Endodermal cell (in vitro differentiated cells): ENCODE data around the gene CYTH3. TPM values are rescaled to one million over a fixed set of nuclear protein-coding genes. Genes with fewer than 3 reads are reported as not detected.
"Not testable (repeated sequence)": the region's sequence is repeated elsewhere in the genome, so short reads cannot be mapped to it uniquely, and the experiment has no call there.

Experiments
- DNase-seq: peaks from one replicate; pipeline ENCODE4 v3.0.0-alpha.2; 2017
- H3K27ac ChIP-seq: 2 replicates; pipeline ENCODE4 v1.5.1; 2013; ENCODE audit warnings: mild to moderate bottlenecking, low read depth, low read length, moderate library complexity
- H3K27me3 ChIP-seq: 2 replicates; pipeline ENCODE4 v1.6.1; 2013; ENCODE audit warnings: mild to moderate bottlenecking, low read length, moderate library complexity; ENCODE audit not compliant: insufficient read depth, control insufficient read depth, poor library complexity, severe bottlenecking
- H3K36me3 ChIP-seq: 2 replicates; pipeline ENCODE4 v1.7.0; 2013; ENCODE audit warnings: mild to moderate bottlenecking, low read length, moderate library complexity; ENCODE audit not compliant: control insufficient read depth, insufficient read depth
- H3K4me1 ChIP-seq: one replicate; pipeline ENCODE4 v1.7.0; 2013; ENCODE audit warnings: low read length; ENCODE audit not compliant: control insufficient read depth, insufficient read depth
- H3K4me3 ChIP-seq: 2 replicates; pipeline ENCODE4 v1.5.1; 2013; ENCODE audit warnings: mild to moderate bottlenecking, low read length, moderate library complexity
- H3K9ac ChIP-seq: 2 replicates; pipeline ENCODE4 v1.6.1; 2013; ENCODE audit warnings: mild to moderate bottlenecking, low read length, moderate library complexity; ENCODE audit not compliant: poor library complexity, severe bottlenecking; ENCODE audit errors: extremely low read depth
- H3K9me3 ChIP-seq: 2 replicates; pipeline ENCODE4 v1.6.1; 2013; ENCODE audit warnings: mild to moderate bottlenecking, low read length, moderate library complexity; ENCODE audit not compliant: control insufficient read depth
- H3K27ac Mint-ChIP-seq: 2 replicates; pipeline ENCODE4 v1.8.0; 2020; ENCODE audit warnings: mixed read lengths
- H3K27me3 Mint-ChIP-seq: 2 replicates; pipeline ENCODE4 v1.8.0; 2021; ENCODE audit warnings: mild to moderate bottlenecking, mixed read lengths; ENCODE audit not compliant: insufficient read depth
- H3K36me3 Mint-ChIP-seq: 2 replicates; pipeline ENCODE4 v1.8.0; 2020; ENCODE audit warnings: low read depth, mixed read lengths
- H3K4me1 Mint-ChIP-seq: 2 replicates; pipeline ENCODE4 v1.8.0; 2020; ENCODE audit warnings: mixed read lengths
- H3K4me3 Mint-ChIP-seq: 2 replicates; pipeline ENCODE4 v1.8.0; 2020; ENCODE audit warnings: mild to moderate bottlenecking, moderate library complexity, mixed read lengths
- H3K9me3 Mint-ChIP-seq: 2 replicates; pipeline ENCODE4 v1.8.0; 2020; ENCODE audit warnings: mild to moderate bottlenecking, mixed read lengths
- WGBS, 2 experiments: methylation state at CpG; one replicate each; pipeline versions ENCODE4 v1.1.5 to v1.1.7; 2013; ENCODE audit warnings: missing lambda C conversion rate in 2 of 2, mixed read lengths in 1 of 2; ENCODE audit not compliant: insufficient coverage in 1 of 2, insufficient read length in 1 of 2; 5-methylcytosine and 5-hydroxymethylcytosine counted together
- total RNA-seq, 2 donors: library from RNA; stranded (reverse); fragmentation: NEBNext Ultra II Directional in 1 of 2; extraction: Animal tissue kit (Norgen Biotek cat#: 25700) in 1 of 2; gene quantifications; 2 replicates in 1 of 2; 3 replicates in 1 of 2; pipeline ENCODE4 v1.2.1, GENCODE V29; 2021
- TF ChIP-seq, protein P1 (sequence below): fragments of 200-600 bp; sonication (generic); conservative IDR thresholded peaks from 2 replicates; pipeline ENCODE4 v1.5.0; 2021; ENCODE audit warnings: antibody characterized with exemption, mild to moderate bottlenecking

CYTH3 gene
- total RNA-seq, 2 donors from 2014 or later = 10.6 to 10.8 TPM

GRCh38 chr7:6228361-6229229 is 43.8 kb downstream of the CYTH3 start:
- Mint-ChIP-seq H3K4me1 (peaks cover 19% of the 10 kb centered on the region), H3K27me3 (no peaks in the 10 kb centered on the region), H3K27ac (peak overlapping the region; percentile 58), H3K4me3 (no peak overlapping the region), H3K36me3 (no peaks in the 10 kb centered on the region), H3K9me3 (peaks cover 7% of the 10 kb centered on the region)
- 62 to 88% methylated on average over 3 to 9 of the region's 9 CpGs for WGBS, 2 experiments
- no peak overlapping the region for H3K4me3 ChIP-seq
- no peak overlapping the region for H3K9ac ChIP-seq
- H3K27me3 ChIP-seq = no peaks in the 10 kb centered on the region
- no peaks in the 10 kb centered on the region for H3K9me3 ChIP-seq
- H3K36me3 ChIP-seq = no peaks in the 10 kb centered on the region
- peak overlapping the region; percentile 87 for H3K27ac ChIP-seq
- H3K4me1 ChIP-seq = no peaks in the 10 kb centered on the region
- TF ChIP-seq, protein P1, sequence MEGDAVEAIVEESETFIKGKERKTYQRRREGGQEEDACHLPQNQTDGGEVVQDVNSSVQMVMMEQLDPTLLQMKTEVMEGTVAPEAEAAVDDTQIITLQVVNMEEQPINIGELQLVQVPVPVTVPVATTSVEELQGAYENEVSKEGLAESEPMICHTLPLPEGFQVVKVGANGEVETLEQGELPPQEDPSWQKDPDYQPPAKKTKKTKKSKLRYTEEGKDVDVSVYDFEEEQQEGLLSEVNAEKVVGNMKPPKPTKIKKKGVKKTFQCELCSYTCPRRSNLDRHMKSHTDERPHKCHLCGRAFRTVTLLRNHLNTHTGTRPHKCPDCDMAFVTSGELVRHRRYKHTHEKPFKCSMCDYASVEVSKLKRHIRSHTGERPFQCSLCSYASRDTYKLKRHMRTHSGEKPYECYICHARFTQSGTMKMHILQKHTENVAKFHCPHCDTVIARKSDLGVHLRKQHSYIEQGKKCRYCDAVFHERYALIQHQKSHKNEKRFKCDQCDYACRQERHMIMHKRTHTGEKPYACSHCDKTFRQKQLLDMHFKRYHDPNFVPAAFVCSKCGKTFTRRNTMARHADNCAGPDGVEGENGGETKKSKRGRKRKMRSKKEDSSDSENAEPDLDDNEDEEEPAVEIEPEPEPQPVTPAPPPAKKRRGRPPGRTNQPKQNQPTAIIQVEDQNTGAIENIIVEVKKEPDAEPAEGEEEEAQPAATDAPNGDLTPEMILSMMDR = no peak
- DNase-seq = no peak

GRCh38 chr7:6227294-6227846 is 45.1 kb downstream of the CYTH3 start:
- no peaks in the 10 kb centered on the region for H3K27me3 Mint-ChIP-seq
- no peaks in the 10 kb centered on the region for H3K9me3 ChIP-seq
- no peak overlapping the region for H3K4me3 ChIP-seq
- H3K4me3 Mint-ChIP-seq = no peak overlapping the region
- 88 to 100% methylated on average over 3 to 5 of the region's 5 CpGs for WGBS, 2 experiments
- H3K36me3 Mint-ChIP-seq = no peaks in the 10 kb centered on the region
- peaks cover 13% of the 10 kb centered on the region for H3K9me3 Mint-ChIP-seq
- H3K27ac ChIP-seq = peak overlapping the region; percentile 16
- TF ChIP-seq, protein P1 = no peak
- peaks cover 19% of the 10 kb centered on the region for H3K4me1 Mint-ChIP-seq
- no peak for DNase-seq
- no peaks in the 10 kb centered on the region for H3K27me3 ChIP-seq
- no peaks in the 10 kb centered on the region for H3K4me1 ChIP-seq
- H3K9ac ChIP-seq = no peak overlapping the region
- H3K36me3 ChIP-seq = no peaks in the 10 kb centered on the region
- peak overlapping the region; percentile 58 for H3K27ac Mint-ChIP-seq

- H3K27ac ChIP-seq = no peak overlapping the region
Measured at GRCh38 chr7:6226194-6226799, 46.1 kb downstream of the CYTH3 start.

DNA sequence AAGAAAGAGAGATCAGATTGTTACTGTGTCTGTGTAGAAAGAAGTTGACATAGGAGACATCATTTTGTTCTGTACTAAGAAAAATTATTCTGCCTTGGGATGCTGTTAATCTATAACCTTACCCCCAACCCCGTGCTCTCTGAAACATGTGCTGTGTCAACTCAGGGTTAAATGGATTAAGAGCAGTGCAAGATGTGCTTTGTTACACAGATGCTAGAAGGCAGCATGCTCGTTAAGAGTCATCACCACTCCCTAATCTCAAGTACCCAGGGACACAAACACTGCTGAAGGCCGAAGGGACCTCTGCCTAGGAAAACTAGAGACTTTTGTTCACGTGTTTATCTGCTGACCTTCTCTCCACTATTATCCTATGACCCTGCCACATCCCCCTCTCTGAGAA is 49.0 kb downstream of the CYTH3 start:
- not testable (repeated sequence) for H3K27ac ChIP-seq, H3K4me3 Mint-ChIP-seq, H3K27ac Mint-ChIP-seq, H3K4me3 ChIP-seq, H3K4me1 Mint-ChIP-seq, H3K36me3 Mint-ChIP-seq, H3K9ac ChIP-seq, DNase-seq, H3K27me3 ChIP-seq, H3K4me1 ChIP-seq, H3K36me3 ChIP-seq, H3K27me3 Mint-ChIP-seq
- WGBS, 2 experiments = 90% methylated on average over 4 of the region's 4 CpGs; no CpG with 5 or more reads in 1 of the 2 experiments
- H3K9me3 Mint-ChIP-seq = peaks cover 37% of the 10 kb centered on the region
- peaks cover 15% of the 10 kb centered on the region for H3K9me3 ChIP-seq

More at GRCh38 chr7:6226194-6226799, 46.1 kb downstream of the CYTH3 start:
- H3K4me1 Mint-ChIP-seq = peaks cover 18% of the 10 kb centered on the region
- WGBS, 2 experiments = 78 to 80% methylated on average over 3 of the region's 3 CpGs
- Histone ChIP-seq H3K27me3 (no peaks in the 10 kb centered on the region), H3K4me1 (no peaks in the 10 kb centered on the region), H3K4me3 (no peak overlapping the region), H3K36me3 (no peaks in the 10 kb centered on the region), H3K9me3 (peaks cover 10% of the 10 kb centered on the region), H3K9ac (no peak overlapping the region)
- TF ChIP-seq, protein P1 = no peak
- no peak overlapping the region for H3K27ac Mint-ChIP-seq
- H3K36me3 Mint-ChIP-seq = peaks cover 5% of the 10 kb centered on the region
- no peaks in the 10 kb centered on the region for H3K27me3 Mint-ChIP-seq
- H3K4me3 Mint-ChIP-seq = no peak overlapping the region
- DNase-seq = no peak
- peaks cover 24% of the 10 kb centered on the region for H3K9me3 Mint-ChIP-seq

DNA sequence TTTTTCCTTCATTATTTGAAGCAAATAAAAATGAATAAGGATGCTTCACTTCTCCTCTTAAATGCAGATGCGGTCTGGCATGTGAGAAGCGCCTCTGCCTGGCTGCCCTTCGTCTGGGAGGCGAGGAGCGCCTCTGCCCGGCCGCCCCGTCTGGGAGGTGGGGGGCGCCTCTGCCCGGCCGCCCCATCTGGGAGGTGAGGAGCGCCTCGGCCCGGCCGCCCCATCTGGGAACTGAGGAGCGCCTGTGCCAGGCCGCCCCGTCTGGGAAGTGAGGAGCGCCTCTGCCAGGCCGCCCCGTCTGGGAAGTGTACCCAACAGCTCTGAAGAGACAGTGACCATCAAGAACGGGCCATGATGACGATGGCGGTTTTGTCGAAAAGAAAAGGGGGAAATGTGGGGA is 49.4 kb downstream of the CYTH3 start:
- H3K27ac Mint-ChIP-seq, H3K4me1 Mint-ChIP-seq, DNase-seq, H3K4me3 Mint-ChIP-seq, H3K4me1 ChIP-seq, H3K27ac ChIP-seq, H3K36me3 Mint-ChIP-seq, H3K27me3 Mint-ChIP-seq, H3K27me3 ChIP-seq, H3K4me3 ChIP-seq, H3K9ac ChIP-seq, H3K36me3 ChIP-seq: not testable (repeated sequence)
- H3K9me3 Mint-ChIP-seq = peaks cover 37% of the 10 kb centered on the region
- H3K9me3 ChIP-seq = peaks cover 15% of the 10 kb centered on the region
- WGBS, 2 experiments = 97 to 100% methylated on average over 4 to 19 of the region's 25 CpGs
